Stimulated activated naive B cell treated with anti-CD40 and anti-IgM and Interleukin-4, amounts not matched to agents 10 μg/mL and 1 μg/mL and 100 μg/mL, for 72 hours (primary cell): Measurements from ENCODE around the gene UGT1A8.

Source experiments
- ATAC-seq, 2 donors: fragments of 150-1000 bp; cut with Tn5 transposase; replicated peaks; 2 replicates each; pipeline ENCODE4 v1.10.0; 2021; ENCODE audit warnings: moderate library complexity in 1 of 2
- DNase-seq: peaks from one replicate; pipeline ENCODE4 v3.0.0; 2021
- H3K27ac Mint-ChIP-seq: one replicate; pipeline ENCODE4 v1.8.0; 2022; ENCODE audit warnings: mild to moderate bottlenecking, mixed read lengths
- H3K27me3 Mint-ChIP-seq, 2 donors: one replicate each; pipeline ENCODE4 v1.8.0; 2022; ENCODE audit warnings: mixed read lengths in 2 of 2
- H3K36me3 Mint-ChIP-seq, 2 donors: one replicate each; pipeline ENCODE4 v1.8.0; 2022; ENCODE audit warnings: mixed read lengths in 2 of 2, mild to moderate bottlenecking in 1 of 2
- H3K4me1 Mint-ChIP-seq, 2 donors: one replicate each; pipeline ENCODE4 v1.8.0; 2022; ENCODE audit warnings: mixed read lengths in 2 of 2, mild to moderate bottlenecking in 1 of 2
- H3K4me3 Mint-ChIP-seq, 2 donors: one replicate each; pipeline ENCODE4 v1.8.0; 2022; ENCODE audit warnings: mild to moderate bottlenecking in 2 of 2, mixed read lengths in 2 of 2, moderate library complexity in 1 of 2
- H3K9me3 Mint-ChIP-seq, 2 donors: one replicate each; pipeline ENCODE4 v1.8.0; 2022; ENCODE audit warnings: mixed read lengths in 2 of 2, mild to moderate bottlenecking in 1 of 2

Gene UGT1A8

GRCh38 chr2:233791151-233791882 is 173.9 kb downstream of the UGT1A8 start:
- ATAC-seq (no peak), DNase-seq (no peak)
- peaks cover 10 to 15% of the 10 kb centered on the region in 2 donors for H3K27me3 Mint-ChIP-seq
- H3K9me3 Mint-ChIP-seq = peaks cover under 1 to 2% of the 10 kb centered on the region in 2 donors
- H3K36me3 Mint-ChIP-seq = peaks cover 0 to 1% of the 10 kb centered on the region in 2 donors
- no peak overlapping the region for H3K4me3 Mint-ChIP-seq
- H3K27ac Mint-ChIP-seq = no peak overlapping the region
- no peaks in the 10 kb centered on the region for H3K4me1 Mint-ChIP-seq

GRCh38 chr2:233791883-233792329 is 174.5 kb downstream of the UGT1A8 start:
- no peak for DNase-seq
- Mint-ChIP-seq H3K4me1 (no peaks in the 10 kb centered on the region), H3K9me3 (no peaks in the 10 kb centered on the region), H3K4me3 (no peak overlapping the region), H3K36me3 (no peaks in the 10 kb centered on the region), H3K27me3 (peaks cover 10 to 15% of the 10 kb centered on the region in 2 donors), H3K27ac (no peak overlapping the region)
- ATAC-seq = no peak

- ATAC-seq (no peak), DNase-seq (no peak)
- Mint-ChIP-seq H3K9me3 (no peaks in the 10 kb centered on the region), H3K36me3 (no peaks in the 10 kb centered on the region), H3K27me3 (peaks cover 10 to 15% of the 10 kb centered on the region in 2 donors), H3K4me1 (no peaks in the 10 kb centered on the region), H3K27ac (no peak overlapping the region), H3K4me3 (no peak overlapping the region)
Observed at GRCh38 chr2:233792720-233793119, 175.3 kb downstream of the UGT1A8 start.

- Mint-ChIP-seq H3K36me3 (no peaks in the 10 kb centered on the region), H3K4me3 (no peak overlapping the region), H3K9me3 (no peaks in the 10 kb centered on the region), H3K4me1 (no peaks in the 10 kb centered on the region), H3K27ac (no peak overlapping the region), H3K27me3 (peaks cover 10 to 15% of the 10 kb centered on the region in 2 donors)
- DNase-seq (no peak), ATAC-seq (no peak)
Observed at GRCh38 chr2:233793465-233794127, 176.2 kb downstream of the UGT1A8 start.

- Mint-ChIP-seq H3K27ac (no peak overlapping the region), H3K4me3 (no peak overlapping the region), H3K4me1 (no peaks in the 10 kb centered on the region), H3K36me3 (no peaks in the 10 kb centered on the region), H3K27me3 (peaks cover 8 to 15% of the 10 kb centered on the region in 2 donors), H3K9me3 (no peaks in the 10 kb centered on the region)
- ATAC-seq (no peak), DNase-seq (no peak)
Observed at GRCh38 chr2:233794128-233794658, 176.8 kb downstream of the UGT1A8 start.

- ATAC-seq = no peak
- Mint-ChIP-seq H3K27ac (no peak overlapping the region), H3K4me1 (no peaks in the 10 kb centered on the region), H3K36me3 (no peaks in the 10 kb centered on the region), H3K27me3 (peaks cover 5 to 15% of the 10 kb centered on the region in 2 donors), H3K9me3 (no peaks in the 10 kb centered on the region), H3K4me3 (no peak overlapping the region)
- no peak for DNase-seq
Observed at GRCh38 chr2:233795735-233796171, 178.3 kb downstream of the UGT1A8 start.

- Mint-ChIP-seq H3K36me3 (no peaks in the 10 kb centered on the region), H3K9me3 (no peaks in the 10 kb centered on the region), H3K27ac (no peak overlapping the region), H3K4me3 (no peak overlapping the region), H3K4me1 (peaks cover 0 to 3% of the 10 kb centered on the region in 2 donors), H3K27me3 (peaks cover 3 to 10% of the 10 kb centered on the region in 2 donors)
- DNase-seq = no peak
- no peak for ATAC-seq
Observed at GRCh38 chr2:233796254-233796653, 178.8 kb downstream of the UGT1A8 start.

- DNase-seq (no peak), ATAC-seq (no peak)
- Mint-ChIP-seq H3K4me1 (peaks cover 2 to 9% of the 10 kb centered on the region in 2 donors), H3K36me3 (no peaks in the 10 kb centered on the region), H3K27ac (no peak overlapping the region), H3K4me3 (no peak overlapping the region), H3K27me3 (peaks cover 9 to 18% of the 10 kb centered on the region in 2 donors), H3K9me3 (no peaks in the 10 kb centered on the region)
Observed at GRCh38 chr2:233798335-233799086, 181.1 kb downstream of the UGT1A8 start.

- Mint-ChIP-seq H3K36me3 (no peaks in the 10 kb centered on the region), H3K4me1 (peaks cover 2 to 9% of the 10 kb centered on the region in 2 donors), H3K27me3 (peaks cover 15 to 25% of the 10 kb centered on the region in 2 donors), H3K4me3 (no peak overlapping the region), H3K9me3 (no peaks in the 10 kb centered on the region), H3K27ac (no peak overlapping the region)
- ATAC-seq (no peak), DNase-seq (no peak)
Observed at GRCh38 chr2:233799087-233799665, 181.7 kb downstream of the UGT1A8 start.

- no peak for DNase-seq
- no peak overlapping the region for H3K27ac Mint-ChIP-seq
- H3K9me3 Mint-ChIP-seq = no peaks in the 10 kb centered on the region
- no peak for ATAC-seq
- no peaks in the 10 kb centered on the region for H3K36me3 Mint-ChIP-seq
- no peak overlapping the region for H3K4me3 Mint-ChIP-seq
- H3K4me1 Mint-ChIP-seq = peaks cover 2 to 9% of the 10 kb centered on the region in 2 donors
- H3K27me3 Mint-ChIP-seq = peaks cover 19 to 28% of the 10 kb centered on the region in 2 donors
Observed at GRCh38 chr2:233799716-233800115, 182.3 kb downstream of the UGT1A8 start.

GRCh38 chr2:233800208-233800607 is 182.8 kb downstream of the UGT1A8 start:
- Mint-ChIP-seq H3K4me3 (no peak overlapping the region), H3K27me3 (peaks cover 22 to 28% of the 10 kb centered on the region in 2 donors), H3K27ac (no peak overlapping the region), H3K4me1 (peaks cover 2 to 9% of the 10 kb centered on the region in 2 donors), H3K36me3 (no peaks in the 10 kb centered on the region), H3K9me3 (no peaks in the 10 kb centered on the region)
- no peak for ATAC-seq
- DNase-seq = no peak

- H3K9me3 Mint-ChIP-seq = no peaks in the 10 kb centered on the region
- no peak overlapping the region for H3K27ac Mint-ChIP-seq
- H3K36me3 Mint-ChIP-seq = no peaks in the 10 kb centered on the region
- no peak for DNase-seq
- ATAC-seq = peak; percentile 80 to 84
- H3K4me3 Mint-ChIP-seq = no peak overlapping the region
- peaks cover 22 to 28% of the 10 kb centered on the region in 2 donors for H3K27me3 Mint-ChIP-seq
- peaks cover 2 to 9% of the 10 kb centered on the region in 2 donors for H3K4me1 Mint-ChIP-seq
Observed at GRCh38 chr2:233801357-233802131, 184.1 kb downstream of the UGT1A8 start.

- Mint-ChIP-seq H3K36me3 (no peaks in the 10 kb centered on the region), H3K27ac (no peak overlapping the region), H3K9me3 (no peaks in the 10 kb centered on the region), H3K4me1 (peaks cover 2 to 9% of the 10 kb centered on the region in 2 donors), H3K27me3 (peaks cover 22 to 28% of the 10 kb centered on the region in 2 donors), H3K4me3 (no peak overlapping the region)
- DNase-seq = no peak
- ATAC-seq = no peak
Observed at GRCh38 chr2:233802132-233802815, 184.8 kb downstream of the UGT1A8 start.
